Coronary artery (tissue), 2 donors: ENCODE measurements around the gene XDH.

Source experiments
- DNase-seq: peaks from one replicate; pipeline ENCODE4 v3.0.0-alpha.2; 2017; ENCODE audit warnings: low spot score
- H3K27ac ChIP-seq, 2 donors: fragments of 200-600 bp; sonication (generic); one replicate each; pipeline ENCODE4 v1.5.1; 2016 to 2019
- H3K4me3 ChIP-seq: fragments of 200-600 bp; sonication (generic); 2 replicates; pipeline ENCODE4 v1.5.1; 2016; ENCODE audit warnings: mild to moderate bottlenecking, moderate library complexity
- CTCF ChIP-seq: fragments of 200-600 bp; sonication (generic); IDR thresholded peaks from one replicate; pipeline ENCODE4 v1.5.1; 2019; ENCODE audit warnings: antibody characterized with exemption

Gene XDH

GRCh38 chr2:31324016-31324633 lies 90.4 kb downstream of the XDH start:
- H3K27ac ChIP-seq: peak overlapping the region in 1 of 2 donors; percentile 21
- no peak for TF ChIP-seq CTCF
- no peak for DNase-seq
- H3K4me3 ChIP-seq: peak overlapping the region; percentile 50

GRCh38 chr2:31322371-31322770 lies 92.2 kb downstream of the XDH start:
- H3K27ac ChIP-seq: peak overlapping the region; percentile 34 to 49
- no peak overlapping the region for H3K4me3 ChIP-seq
- no peak for TF ChIP-seq CTCF
- no peak for DNase-seq

- Histone ChIP-seq H3K4me3 (no peak overlapping the region), H3K27ac (peak overlapping the region in 1 of 2 donors; percentile 63)
- DNase-seq: no peak
- TF ChIP-seq CTCF: no peak
Observed at GRCh38 chr2:31319406-31320175, 95.0 kb downstream of the XDH start.

GRCh38 chr2:31318361-31319336 lies 95.9 kb downstream of the XDH start:
- DNase-seq: no peak
- Histone ChIP-seq H3K27ac (peak overlapping the region in 1 of 2 donors; percentile 72), H3K4me3 (no peak overlapping the region)
- TF ChIP-seq CTCF: no peak

GRCh38 chr2:31317396-31317795 lies 97.1 kb downstream of the XDH start:
- TF ChIP-seq CTCF: no peak
- Histone ChIP-seq H3K4me3 (no peak overlapping the region), H3K27ac (peak overlapping the region in 1 of 2 donors; percentile 38)
- no peak for DNase-seq

- Histone ChIP-seq H3K27ac (no peak overlapping the region), H3K4me3 (no peak overlapping the region)
- no peak for TF ChIP-seq CTCF
- DNase-seq: no peak
Observed at GRCh38 chr2:31314761-31315160, 99.8 kb downstream of the XDH start.
